Liver (tissue), 9 donors: ENCODE results near the gene SMS. TPM values are rescaled to one million over a fixed set of nuclear protein-coding genes. Genes with fewer than 3 reads are reported as not detected.
A peak's percentile ranks its signal among the peaks of the same experiment; 100 is the strongest.

Experiments
- DNase-seq: peaks from one replicate; pipeline ENCODE4 v3.0.0-alpha.2; 2017; ENCODE audit warnings: low spot score
- H3K27ac ChIP-seq, 2 donors: one replicate each; pipeline ENCODE4 v1.7.0; 2013; ENCODE audit warnings: inconsistent platforms in 2 of 2, low read length in 2 of 2, control low read depth in 1 of 2, low read depth in 1 of 2, mild to moderate bottlenecking in 1 of 2
- H3K27me3 ChIP-seq, 4 donors: one replicate each; pipeline versions ENCODE4 v1.6.1 to v1.7.0; 2013; ENCODE audit warnings: low read length in 3 of 4, inconsistent platforms in 1 of 4, mild to moderate bottlenecking in 1 of 4, moderate library complexity in 1 of 4; ENCODE audit not compliant: control insufficient read depth in 4 of 4, insufficient read depth in 4 of 4
- H3K36me3 ChIP-seq, 4 donors: one replicate each; pipeline versions ENCODE4 v1.6.1 to v1.7.0; 2013; ENCODE audit warnings: low read length in 3 of 4, mild to moderate bottlenecking in 3 of 4, low read depth in 1 of 4, moderate library complexity in 1 of 4; ENCODE audit not compliant: control insufficient read depth in 4 of 4, insufficient read depth in 3 of 4
- H3K4me1 ChIP-seq, 4 donors: one replicate each; pipeline versions ENCODE4 v1.6.1 to v1.7.0; 2013; ENCODE audit warnings: low read length in 3 of 4, mild to moderate bottlenecking in 3 of 4, moderate library complexity in 1 of 4; ENCODE audit not compliant: control insufficient read depth in 4 of 4, insufficient read depth in 4 of 4
- H3K4me3 ChIP-seq, 3 donors: one replicate each; pipeline versions ENCODE4 v1.6.1 to v1.7.0; 2013; ENCODE audit warnings: low read length in 3 of 3, control low read depth in 1 of 3, low read depth in 1 of 3, mild to moderate bottlenecking in 1 of 3
- H3K9ac ChIP-seq, 2 donors: one replicate each; pipeline ENCODE4 v1.7.0; 2013; ENCODE audit warnings: low read length in 2 of 2, mild to moderate bottlenecking in 2 of 2, moderate library complexity in 2 of 2, control low read depth in 1 of 2, low read depth in 1 of 2
- H3K9me3 ChIP-seq, 4 donors: one replicate each; pipeline versions ENCODE4 v1.6.1 to v1.7.0; 2013; ENCODE audit warnings: low read length in 3 of 4; ENCODE audit not compliant: control insufficient read depth in 4 of 4
- ATF3 ChIP-seq: IDR thresholded peaks from 2 replicates; pipeline ENCODE4 v1.6.1; 2016; ENCODE audit warnings: antibody characterized with exemption
- CTCF ChIP-seq: fragments of 150-350 bp; IDR thresholded peaks from 2 replicates; pipeline ENCODE4 v1.5.1; 2017; ENCODE audit warnings: improper control_type of control experiment, low read depth, low read length; ENCODE audit not compliant: missing input control
- EGR1 ChIP-seq, 2 donors: IDR thresholded peaks; 2 replicates each; pipeline ENCODE4 v1.6.1; 2016 to 2018; ENCODE audit warnings: antibody characterized with exemption in 2 of 2, low read depth in 2 of 2
- FOXA1 ChIP-seq: IDR thresholded peaks from 2 replicates; pipeline ENCODE4 v1.6.1; 2016; ENCODE audit warnings: antibody characterized with exemption
- FOXA2 ChIP-seq: IDR thresholded peaks from 2 replicates; pipeline ENCODE4 v1.6.1; 2016; ENCODE audit warnings: antibody characterized with exemption
- GABPA ChIP-seq, 2 donors: IDR thresholded peaks in 1 of 2; conservative IDR thresholded peaks in 1 of 2; 2 replicates each; pipeline ENCODE4 v1.6.1; 2016; ENCODE audit warnings: antibody characterized with exemption in 2 of 2, mild to moderate bottlenecking in 1 of 2, moderate library complexity in 1 of 2
- HNF4A ChIP-seq, 2 donors: conservative IDR thresholded peaks; 2 replicates each; pipeline ENCODE4 v1.6.1; 2016; ENCODE audit warnings: antibody characterized with exemption in 2 of 2, mild to moderate bottlenecking in 2 of 2
- HNF4G ChIP-seq: IDR thresholded peaks from 2 replicates; pipeline ENCODE4 v1.6.1; 2016; ENCODE audit warnings: antibody characterized with exemption
- JUND ChIP-seq, 2 donors: IDR thresholded peaks; 2 replicates each; pipeline ENCODE4 v1.6.1; 2016; ENCODE audit warnings: antibody characterized with exemption in 2 of 2
- MAX ChIP-seq: IDR thresholded peaks from 2 replicates; pipeline ENCODE4 v1.6.1; 2016; ENCODE audit warnings: antibody characterized with exemption
- NR2F2 ChIP-seq: IDR thresholded peaks from 2 replicates; pipeline ENCODE4 v1.6.1; 2016; ENCODE audit warnings: antibody characterized with exemption
- RAD21 ChIP-seq, 2 donors: IDR thresholded peaks; 2 replicates each; pipeline ENCODE4 v1.6.1; 2016; ENCODE audit warnings: antibody characterized with exemption in 2 of 2, mild to moderate bottlenecking in 2 of 2
- REST ChIP-seq: IDR thresholded peaks from 2 replicates; pipeline ENCODE4 v1.6.1; 2016; ENCODE audit warnings: antibody characterized with exemption, mild to moderate bottlenecking
- RXRA ChIP-seq, 2 donors: IDR thresholded peaks; 2 replicates each; pipeline ENCODE4 v1.6.1; 2017 to 2018; ENCODE audit warnings: antibody characterized with exemption in 2 of 2, mild to moderate bottlenecking in 1 of 2
- SP1 ChIP-seq: IDR thresholded peaks from 2 replicates; pipeline ENCODE4 v1.6.1; 2018; ENCODE audit warnings: antibody characterized with exemption, mild to moderate bottlenecking
- TAF1 ChIP-seq: conservative IDR thresholded peaks from 2 replicates; pipeline ENCODE4 v1.6.1; 2016; ENCODE audit warnings: antibody characterized with exemption, mild to moderate bottlenecking
- ZBTB33 ChIP-seq: IDR thresholded peaks from 2 replicates; pipeline ENCODE4 v1.6.1; 2016; ENCODE audit warnings: antibody characterized with exemption
- WGBS: extraction: QIAGEN DNeasy Blood & Tissue Kit; methylation state at CpG from one replicate; pipeline ENCODE4 v1.1.7; 2013; 5-methylcytosine and 5-hydroxymethylcytosine counted together
- polyA plus RNA-seq, 2 donors: library from polyadenylated mRNA; stranded (reverse) in 1 of 2; unstranded in 1 of 2; fragments of 200-250 nt in 1 of 2; fragments of >200 nt in 1 of 2; fragmentation: Nextera tagmentation in 1 of 2; extraction: Ambion mirVana in 1 of 2; gene quantifications; one replicate each; pipeline versions ENCODE4 v1.2.1 to v1.2.3, GENCODE V29; 2013 to 2015
- total RNA-seq, 2 donors: library from RNA; depleted of rRNA; stranded (reverse); fragments of >200 nt; gene quantifications; one replicate each; pipeline ENCODE4 v1.2.3, GENCODE V29; 2014
- donor health status: healthy.
- donor health status: healthy.
- donor health status: healthy.
- donor health status: healthy.
- donor health status: healthy.

SMS gene
- total and polyA plus RNA-seq, 4 donors, result 13.9 to 41.0 (median 17.8) TPM

- DNase-seq, result no peak
- Histone ChIP-seq H3K4me3 (no peak overlapping the region), H3K9me3 (no peaks in the 10 kb centered on the region), H3K36me3 (peaks cover 0 to 4% (median 0%) of the 10 kb centered on the region in 4 donors), H3K9ac (no peak overlapping the region), H3K27ac (peak overlapping the region; percentile 11 to 25), H3K27me3 (peaks cover 0 to 2% (median 0%) of the 10 kb centered on the region in 4 donors), H3K4me1 (peaks cover 0 to 3% (median 1%) of the 10 kb centered on the region in 4 donors)
- TF ChIP-seq ZBTB33, result no peak
- TF ChIP-seq HNF4G, result no peak
- TF ChIP-seq GABPA (IDR thresholded peaks at IDR 0.05 in 1 of 2, conservative IDR thresholded peaks at IDR 0.05 in 1 of 2), result no peak
- TF ChIP-seq RXRA (IDR thresholded peaks at IDR 0.05), result no peak
- no peak for TF ChIP-seq RAD21 (IDR thresholded peaks at IDR 0.05)
- TF ChIP-seq HNF4A (conservative IDR thresholded peaks at IDR 0.05), result no peak
- no peak for TF ChIP-seq TAF1
- TF ChIP-seq JUND (IDR thresholded peaks at IDR 0.05), result no peak
- TF ChIP-seq REST, result no peak
- no peak for TF ChIP-seq NR2F2
- WGBS, result 85% methylated on average over 12 of the region's 12 CpGs
Measured at GRCh38 chrX:21973321-21974010, 33.0 kb downstream of the SMS start.

GRCh38 chrX:21974011-21974385 lies 33.5 kb downstream of the SMS start:
- H3K27ac ChIP-seq, result peak overlapping the region; percentile 11 to 25
- 58% methylated on average over 2 of the region's 2 CpGs for WGBS
- H3K4me1 ChIP-seq, result peaks cover 0 to 3% (median 1%) of the 10 kb centered on the region in 4 donors
- no peak overlapping the region for H3K4me3 ChIP-seq
- H3K9ac ChIP-seq, result peak overlapping the region in 1 of 2 donors; percentile 28
- H3K9me3 ChIP-seq, result no peaks in the 10 kb centered on the region
- DNase-seq, result no peak
- no peak for TF ChIP-seq RAD21 (IDR thresholded peaks at IDR 0.05)
- TF ChIP-seq FOXA1, result no peak
- TF ChIP-seq JUND (IDR thresholded peaks at IDR 0.05), result no peak
- TF ChIP-seq FOXA2, result no peak
- TF ChIP-seq CTCF, result no peak
- TF ChIP-seq GABPA (IDR thresholded peaks at IDR 0.05 in 1 of 2, conservative IDR thresholded peaks at IDR 0.05 in 1 of 2), result no peak
- TF ChIP-seq MAX, result no peak
- TF ChIP-seq ATF3, result no peak
- no peak for TF ChIP-seq EGR1 (IDR thresholded peaks at IDR 0.05; ENCODE audit: low read depth in 2 of 2)
- TF ChIP-seq SP1, result no peak
- no peak for TF ChIP-seq HNF4A (conservative IDR thresholded peaks at IDR 0.05)
- peaks cover 0 to 2% (median 0%) of the 10 kb centered on the region in 4 donors for H3K27me3 ChIP-seq
- peaks cover 0 to 4% (median 0%) of the 10 kb centered on the region in 4 donors for H3K36me3 ChIP-seq
